ENCODE results near the gene HSPD1. TPM values are rescaled to one million over a fixed set of nuclear protein-coding genes. Genes with fewer than 3 reads are reported as not detected.

HSPD1 gene
- total RNA-seq, 4 donors from 2014 or later: 120 to 145 (median 144) TPM

DNA sequence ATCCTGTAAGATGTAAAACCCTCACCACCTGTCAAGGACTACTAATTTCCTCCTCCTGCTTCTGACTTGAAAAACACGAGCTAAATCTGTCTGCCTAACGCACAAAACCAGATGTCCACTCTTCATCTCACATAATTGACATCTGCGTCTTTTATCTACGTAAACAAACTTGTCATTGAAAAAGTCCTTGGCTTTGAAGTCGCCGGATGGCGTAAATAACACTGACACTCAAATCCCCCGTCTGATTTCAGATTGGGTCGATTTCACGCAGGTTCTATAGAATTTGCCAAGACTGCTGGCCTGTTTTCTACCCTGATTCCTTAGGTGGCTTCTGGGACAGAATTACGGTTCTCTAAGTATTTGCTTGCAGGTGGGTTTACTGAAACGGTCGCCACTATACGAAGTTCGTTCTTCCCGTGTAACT lies 15.7 kb upstream of the HSPD1 start:
- peaks cover 0 to 50% (median 0%) of the 10 kb centered on the region in 3 donors for H3K4me1 ChIP-seq
- 0 to 1% methylated on average over 11 to 16 of the region's 16 CpGs for WGBS, 2 donors (ENCODE audit: low coverage in 1 of 2)

DNA sequence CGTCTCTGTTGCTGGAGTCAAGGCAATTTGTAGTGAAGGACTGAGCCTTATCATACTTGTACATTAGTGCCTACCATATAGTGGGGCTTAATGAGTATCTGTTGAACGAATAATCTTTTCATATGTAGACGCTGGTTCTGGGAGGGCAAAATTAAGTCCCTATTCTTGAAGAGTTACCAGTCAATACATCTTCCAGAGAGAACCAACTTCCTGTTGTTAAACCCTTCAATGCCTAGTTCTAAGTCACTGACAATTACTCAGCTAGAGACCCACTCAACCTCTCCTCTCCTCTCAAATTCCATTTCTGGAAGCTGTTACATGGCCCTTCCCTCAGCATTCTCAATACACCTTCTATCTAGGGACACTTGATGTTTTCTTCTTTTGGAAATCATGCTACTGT lies 15.1 kb upstream of the HSPD1 start:
- Histone ChIP-seq H3K4me3 (peak overlapping the region; percentile 58 to 82), H3K9me3 (no peaks in the 10 kb centered on the region), H3K36me3 (no peaks in the 10 kb centered on the region), H3K27me3 (no peaks in the 10 kb centered on the region), H3K4me1 (peaks cover 0 to 45% (median 0%) of the 10 kb centered on the region in 3 donors), H3K27ac (peak overlapping the region; percentile 82 to 97 (median 92))
- ATAC-seq: no peak
- 54 to 63% methylated on average over 3 of the region's 3 CpGs for WGBS, 2 donors (ENCODE audit: low coverage in 1 of 2)
- TF ChIP-seq POLR2A (IDR thresholded peaks at IDR 0.05): no peak
- TF ChIP-seq, protein P1, sequence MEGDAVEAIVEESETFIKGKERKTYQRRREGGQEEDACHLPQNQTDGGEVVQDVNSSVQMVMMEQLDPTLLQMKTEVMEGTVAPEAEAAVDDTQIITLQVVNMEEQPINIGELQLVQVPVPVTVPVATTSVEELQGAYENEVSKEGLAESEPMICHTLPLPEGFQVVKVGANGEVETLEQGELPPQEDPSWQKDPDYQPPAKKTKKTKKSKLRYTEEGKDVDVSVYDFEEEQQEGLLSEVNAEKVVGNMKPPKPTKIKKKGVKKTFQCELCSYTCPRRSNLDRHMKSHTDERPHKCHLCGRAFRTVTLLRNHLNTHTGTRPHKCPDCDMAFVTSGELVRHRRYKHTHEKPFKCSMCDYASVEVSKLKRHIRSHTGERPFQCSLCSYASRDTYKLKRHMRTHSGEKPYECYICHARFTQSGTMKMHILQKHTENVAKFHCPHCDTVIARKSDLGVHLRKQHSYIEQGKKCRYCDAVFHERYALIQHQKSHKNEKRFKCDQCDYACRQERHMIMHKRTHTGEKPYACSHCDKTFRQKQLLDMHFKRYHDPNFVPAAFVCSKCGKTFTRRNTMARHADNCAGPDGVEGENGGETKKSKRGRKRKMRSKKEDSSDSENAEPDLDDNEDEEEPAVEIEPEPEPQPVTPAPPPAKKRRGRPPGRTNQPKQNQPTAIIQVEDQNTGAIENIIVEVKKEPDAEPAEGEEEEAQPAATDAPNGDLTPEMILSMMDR (IDR thresholded peaks at IDR 0.05): no peak
- TF ChIP-seq POLR2AphosphoS5 (IDR thresholded peaks at IDR 0.05): no peak
- no peak for TF ChIP-seq EP300 (IDR thresholded peaks at IDR 0.05)

More for the DNA sequence above, 15.7 kb upstream of the HSPD1 start:
- Histone ChIP-seq H3K27ac (peak overlapping the region; percentile 82 to 97 (median 92)), H3K9me3 (no peaks in the 10 kb centered on the region), H3K36me3 (no peaks in the 10 kb centered on the region), H3K4me3 (peak overlapping the region; percentile 58 to 82), H3K27me3 (no peaks in the 10 kb centered on the region)
- ATAC-seq: no peak
- TF ChIP-seq, protein P1 (IDR thresholded peaks at IDR 0.05): no peak

DNA sequence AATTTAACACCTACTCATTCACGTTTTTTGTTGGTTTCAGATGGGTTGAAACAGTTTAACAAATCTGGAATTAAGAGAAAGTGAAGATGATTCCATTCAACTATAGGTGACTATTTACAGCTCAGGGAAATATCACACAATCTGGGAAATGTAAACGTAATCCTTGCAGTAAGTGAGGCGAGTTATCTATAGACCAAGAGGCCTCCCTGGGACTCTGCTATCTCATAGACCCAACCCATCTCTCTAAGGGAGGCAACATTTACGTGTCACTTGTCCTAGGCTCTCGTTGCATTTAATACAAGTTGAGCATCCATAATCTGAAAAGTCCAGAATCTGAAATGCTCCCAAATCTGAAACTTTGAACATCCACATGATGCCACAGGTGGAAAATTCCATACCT lies 14.3 kb upstream of the HSPD1 start:
- H3K4me3 ChIP-seq: no peak overlapping the region
- no peak for ATAC-seq
- 80 to 88% methylated on average over 3 to 5 of the region's 5 CpGs for WGBS, 2 donors (ENCODE audit: low coverage in 1 of 2)
- H3K9me3 ChIP-seq: no peaks in the 10 kb centered on the region
- no peak overlapping the region for H3K27ac ChIP-seq
- no peaks in the 10 kb centered on the region for H3K36me3 ChIP-seq
- no peak for TF ChIP-seq POLR2AphosphoS5 (IDR thresholded peaks at IDR 0.05)
- no peaks in the 10 kb centered on the region for H3K27me3 ChIP-seq
- peaks cover 0 to 38% (median 0%) of the 10 kb centered on the region in 3 donors for H3K4me1 ChIP-seq

DNA sequence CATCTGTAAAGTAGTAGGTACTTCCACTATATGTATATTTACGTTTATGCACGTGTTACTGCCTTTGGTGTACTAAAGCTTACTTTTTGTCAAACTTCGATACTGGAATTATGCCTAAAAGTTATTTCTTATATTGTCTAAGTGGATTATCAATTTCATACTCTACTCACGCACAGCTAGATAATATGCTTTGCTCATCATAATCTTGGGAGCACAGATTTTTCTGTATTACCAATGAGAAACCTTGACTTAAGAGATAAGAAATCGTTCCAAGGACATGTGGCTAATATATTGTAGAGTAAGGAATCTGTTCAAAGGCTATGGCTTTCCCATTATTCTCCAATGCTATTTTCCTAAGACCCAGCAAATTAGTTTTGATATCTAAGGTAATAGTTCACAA lies 7.0 kb upstream of the HSPD1 start:
- TF ChIP-seq EP300 (IDR thresholded peaks at IDR 0.05) (no peak), POLR2AphosphoS5 (IDR thresholded peaks at IDR 0.05) (no peak), POLR2A (IDR thresholded peaks at IDR 0.05) (no peak)
- TF ChIP-seq, protein P1 (IDR thresholded peaks at IDR 0.05): no peak
- H3K36me3 ChIP-seq: peaks cover 0 to 30% of the 10 kb centered on the region in 2 donors
- H3K4me3 ChIP-seq: no peak overlapping the region
- peaks cover under 1 to 13% (median under 1%) of the 10 kb centered on the region in 3 donors for H3K4me1 ChIP-seq
- ATAC-seq: no peak
- no peaks in the 10 kb centered on the region for H3K9me3 ChIP-seq
- 90 to 100% methylated on average over 5 of the region's 5 CpGs for WGBS, 2 donors (ENCODE audit: low coverage in 1 of 2)
- no peak overlapping the region for H3K27ac ChIP-seq
- no peaks in the 10 kb centered on the region for H3K27me3 ChIP-seq

GRCh38 chr2:197504512-197504911 lies 4.9 kb upstream of the HSPD1 start:
- Histone ChIP-seq H3K4me3 (no peak overlapping the region), H3K9me3 (no peaks in the 10 kb centered on the region), H3K4me1 (peaks cover 2 to 21% (median 6%) of the 10 kb centered on the region in 3 donors), H3K27me3 (no peaks in the 10 kb centered on the region), H3K27ac (no peak overlapping the region), H3K36me3 (peaks cover 0 to 30% of the 10 kb centered on the region in 2 donors)
- ATAC-seq: no peak
- no peak for TF ChIP-seq POLR2A (IDR thresholded peaks at IDR 0.05)
- TF ChIP-seq EP300 (IDR thresholded peaks at IDR 0.05): no peak
- no peak for TF ChIP-seq POLR2AphosphoS5 (IDR thresholded peaks at IDR 0.05)
- TF ChIP-seq, protein P1 (IDR thresholded peaks at IDR 0.05): no peak
- 82 to 96% methylated on average over 3 to 6 of the region's 6 CpGs for WGBS, 2 donors (ENCODE audit: low coverage in 1 of 2)

Data from gastroesophageal sphincter (tissue), 4 donors.